SK-N-SH treated with all-trans-retinoic acid at 6 μM for 48 hours (cell line): ENCODE data around the gene LHCGR.

Experiments
- CREB5 ChIP-seq: fragments of 250-450 bp; sonication (Bioruptor Pico); IDR thresholded peaks from 2 replicates; pipeline ENCODE4 v1.5.1; 2020; ENCODE audit warnings: low read depth, mild to moderate bottlenecking, moderate library complexity
- POU6F1 ChIP-seq: fragments of 250-450 bp; sonication (Bioruptor Pico); IDR thresholded peaks from 2 replicates; pipeline ENCODE4 v1.8.0; 2021; ENCODE audit warnings: low read depth, mild to moderate bottlenecking, moderate library complexity, borderline replicate concordance
- ZFP3 ChIP-seq: fragments of 250-450 bp; sonication (Bioruptor Pico); IDR thresholded peaks from 2 replicates; pipeline ENCODE4 v1.5.0; 2020; ENCODE audit warnings: mild to moderate bottlenecking, moderate library complexity

- no peak for TF ChIP-seq ZFP3 (CRISPR knock-in tag)
- no peak for TF ChIP-seq CREB5 (CRISPR knock-in tag)
- no peak for TF ChIP-seq POU6F1 (CRISPR knock-in tag)
Measured at GRCh38 chr2:48673581-48673980, 81.9 kb downstream of the LHCGR start.
